CD14-positive monocyte (primary cell): ENCODE data around the gene KAZN. TPM values are rescaled to one million over a fixed set of nuclear protein-coding genes. Genes with fewer than 3 reads are reported as not detected.

ENCODE experiments used
- DNase-seq, 3 donors: peaks; one replicate each; pipeline ENCODE4 v3.0.0-alpha.2; 2011 to 2022
- H2AFZ ChIP-seq: 2 replicates; pipeline ENCODE4 v1.6.0; 2012; ENCODE audit warnings: mild to moderate bottlenecking, low read depth, low read length, inconsistent platforms; ENCODE audit not compliant: insufficient read depth, poor library complexity, severe bottlenecking
- H3K27ac ChIP-seq, 2 donors: 1 replicate in 1 of 2; 2 replicates in 1 of 2; pipeline ENCODE4 v1.5.1; 2012 to 2013; ENCODE audit warnings: low read length in 2 of 2, control low read depth in 1 of 2, inconsistent platforms in 1 of 2, low read depth in 1 of 2, mild to moderate bottlenecking in 1 of 2
- H3K27me3 ChIP-seq, 2 donors: one replicate each; pipeline versions ENCODE4 v1.6.0 to v1.6.1; 2011 to 2013; ENCODE audit warnings: low read length in 2 of 2; ENCODE audit not compliant: control insufficient read depth in 2 of 2, insufficient read depth in 2 of 2
- H3K36me3 ChIP-seq, 2 donors: replicated peaks in 1 of 2; 1 replicate in 1 of 2; 2 replicates in 1 of 2; pipeline versions ENCODE4 v1.5.1 to v1.6.1; 2012 to 2013; ENCODE audit warnings: low read length in 2 of 2, control low read depth in 1 of 2, inconsistent platforms in 1 of 2, mild to moderate bottlenecking in 1 of 2; ENCODE audit not compliant: insufficient read depth in 2 of 2, control insufficient read depth in 1 of 2
- H3K4me1 ChIP-seq, 2 donors: 1 replicate in 1 of 2; 2 replicates in 1 of 2; pipeline versions ENCODE4 v1.5.1 to v1.6.1; 2012 to 2013; ENCODE audit warnings: low read length in 2 of 2, control low read depth in 1 of 2, inconsistent platforms in 1 of 2, mild to moderate bottlenecking in 1 of 2, moderate library complexity in 1 of 2; ENCODE audit not compliant: insufficient read depth in 2 of 2, control insufficient read depth in 1 of 2
- H3K4me2 ChIP-seq: replicated peaks from 2 replicates; pipeline ENCODE3; 2012; ENCODE audit warnings: low read length, moderate library complexity, mild to moderate bottlenecking; ENCODE audit not compliant: poor library complexity, severe bottlenecking; ENCODE audit errors: extremely low read depth
- H3K4me3 ChIP-seq, 3 experiments: fragments of 200-600 bp in 1 of 3; sonication (generic) in 1 of 3; replicated peaks in 1 of 3; 1 replicate in 2 of 3; 2 replicates in 1 of 3; pipeline ENCODE4 v1.5.1; 2011 to 2013; ENCODE audit warnings: low read length in 3 of 3, mild to moderate bottlenecking in 3 of 3, control low read depth in 2 of 3, low read depth in 2 of 3, inconsistent platforms in 1 of 3, moderate library complexity in 1 of 3
- H3K79me2 ChIP-seq: 2 replicates; pipeline ENCODE4 v1.6.0; 2012; ENCODE audit warnings: mild to moderate bottlenecking, control low read depth, inconsistent platforms, low read length, moderate library complexity; ENCODE audit not compliant: insufficient read depth
- H3K9ac ChIP-seq: 2 replicates; pipeline ENCODE4 v1.6.0; 2017; ENCODE audit warnings: low read length, mild to moderate bottlenecking; ENCODE audit not compliant: insufficient read depth, poor library complexity, severe bottlenecking
- H3K9me3 ChIP-seq, 2 donors: replicated peaks in 1 of 2; 1 replicate in 1 of 2; 2 replicates in 1 of 2; pipeline versions ENCODE4 v1.5.1 to v1.6.1; 2012 to 2013; ENCODE audit warnings: low read length in 2 of 2, control low read depth in 1 of 2; ENCODE audit not compliant: control insufficient read depth in 1 of 2, insufficient read depth in 1 of 2
- H4K20me1 ChIP-seq: 2 replicates; pipeline ENCODE4 v1.6.0; 2012; ENCODE audit warnings: mild to moderate bottlenecking, low read length, control low read depth, moderate library complexity; ENCODE audit not compliant: insufficient read depth
- H3K27ac Mint-ChIP-seq, 7 donors: one replicate each; pipeline ENCODE4 v1.8.0; 2020; ENCODE audit warnings: mild to moderate bottlenecking in 7 of 7, mixed read lengths in 7 of 7, moderate library complexity in 6 of 7, inconsistent platforms in 2 of 7
- H3K27me3 Mint-ChIP-seq, 3 donors: one replicate each; pipeline ENCODE4 v1.8.0; 2021 to 2022; ENCODE audit warnings: low read depth in 3 of 3, mild to moderate bottlenecking in 3 of 3, mixed read lengths in 3 of 3, moderate library complexity in 3 of 3, inconsistent platforms in 1 of 3
- H3K36me3 Mint-ChIP-seq, 2 donors: one replicate each; pipeline ENCODE4 v1.8.0; 2020; ENCODE audit warnings: mixed read lengths in 2 of 2, inconsistent platforms in 1 of 2, mild to moderate bottlenecking in 1 of 2
- H3K4me1 Mint-ChIP-seq: one replicate; pipeline ENCODE4 v1.8.0; 2020; ENCODE audit warnings: mild to moderate bottlenecking, mixed read lengths
- H3K4me3 Mint-ChIP-seq, 2 donors: one replicate each; pipeline ENCODE4 v1.8.0; 2020; ENCODE audit warnings: mild to moderate bottlenecking in 2 of 2, mixed read lengths in 2 of 2, moderate library complexity in 1 of 2
- H3K9me3 Mint-ChIP-seq, 7 donors: one replicate each; pipeline ENCODE4 v1.8.0; 2020 to 2022; ENCODE audit warnings: mixed read lengths in 7 of 7, mild to moderate bottlenecking in 6 of 7, moderate library complexity in 6 of 7, inconsistent platforms in 2 of 7
- WGBS: methylation state at CpG from one replicate; pipeline ENCODE4 v1.1.5; 2013; ENCODE audit warnings: missing lambda C conversion rate; ENCODE audit not compliant: insufficient coverage; 5-methylcytosine and 5-hydroxymethylcytosine counted together
- intact Hi-C, 2 donors: fragments of 100-400 bp; cut with micrococcal nuclease; formaldehyde crosslinking; loops; one replicate each; pipeline versions ENCODE4 v1.15.0 to v1.15.1; 2023
- polyA plus RNA-seq, 3 donors: library from polyadenylated mRNA; depleted of rRNA in 1 of 3; unstranded in 2 of 3; stranded (reverse) in 1 of 3; fragments of 300-500 nt in 2 of 3; fragments of >200 nt in 1 of 3; fragmentation: Illumina TruSeq in 2 of 3; gene quantifications; 1 replicate in 2 of 3; 2 replicates in 1 of 3; pipeline ENCODE4 v1.2.3, GENCODE V29; 2012 to 2021
- TF ChIP-seq, protein P1 (sequence below): fragments of 200-600 bp; IDR thresholded peaks from one replicate; pipeline ENCODE4 v1.8.0; 2022; ENCODE audit warnings: antibody characterized with exemption, mild to moderate bottlenecking

KAZN gene
- polyA plus RNA-seq, 3 donors = not detected

DNA sequence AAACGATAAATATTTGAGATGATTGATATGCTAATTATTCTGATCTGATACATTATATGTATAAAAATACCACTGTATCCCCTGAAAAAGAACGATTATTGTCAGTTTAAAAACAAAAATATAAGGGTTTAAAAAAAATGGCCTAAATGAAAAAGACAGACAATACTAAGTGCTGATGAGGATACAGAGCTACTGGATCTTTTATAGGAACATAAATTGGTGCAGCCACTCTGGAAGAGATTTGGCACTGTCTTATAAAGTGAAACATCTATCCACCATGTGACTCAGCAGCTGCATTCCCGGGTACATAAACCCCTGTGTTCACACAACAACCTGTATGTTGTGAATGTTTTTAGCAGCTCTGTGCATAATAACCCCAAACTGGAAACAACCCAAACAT is 44.2 kb downstream of the KAZN start:
- H4K20me1 ChIP-seq = no peaks in the 10 kb centered on the region
- H3K27ac Mint-ChIP-seq = no peak overlapping the region
- no peak overlapping the region for H3K27ac ChIP-seq
- no peaks in the 10 kb centered on the region for H3K9me3 ChIP-seq
- no peaks in the 10 kb centered on the region for H3K36me3 Mint-ChIP-seq
- H3K79me2 ChIP-seq = no peaks in the 10 kb centered on the region
- DNase-seq = no peak
- H3K9me3 Mint-ChIP-seq = peaks cover 4 to 17% (median 6%) of the 10 kb centered on the region in 7 donors
- no peaks in the 10 kb centered on the region for H3K27me3 ChIP-seq
- H3K4me2 ChIP-seq = no peak overlapping the region
- H3K36me3 ChIP-seq = no peaks in the 10 kb centered on the region
- TF ChIP-seq, protein P1, sequence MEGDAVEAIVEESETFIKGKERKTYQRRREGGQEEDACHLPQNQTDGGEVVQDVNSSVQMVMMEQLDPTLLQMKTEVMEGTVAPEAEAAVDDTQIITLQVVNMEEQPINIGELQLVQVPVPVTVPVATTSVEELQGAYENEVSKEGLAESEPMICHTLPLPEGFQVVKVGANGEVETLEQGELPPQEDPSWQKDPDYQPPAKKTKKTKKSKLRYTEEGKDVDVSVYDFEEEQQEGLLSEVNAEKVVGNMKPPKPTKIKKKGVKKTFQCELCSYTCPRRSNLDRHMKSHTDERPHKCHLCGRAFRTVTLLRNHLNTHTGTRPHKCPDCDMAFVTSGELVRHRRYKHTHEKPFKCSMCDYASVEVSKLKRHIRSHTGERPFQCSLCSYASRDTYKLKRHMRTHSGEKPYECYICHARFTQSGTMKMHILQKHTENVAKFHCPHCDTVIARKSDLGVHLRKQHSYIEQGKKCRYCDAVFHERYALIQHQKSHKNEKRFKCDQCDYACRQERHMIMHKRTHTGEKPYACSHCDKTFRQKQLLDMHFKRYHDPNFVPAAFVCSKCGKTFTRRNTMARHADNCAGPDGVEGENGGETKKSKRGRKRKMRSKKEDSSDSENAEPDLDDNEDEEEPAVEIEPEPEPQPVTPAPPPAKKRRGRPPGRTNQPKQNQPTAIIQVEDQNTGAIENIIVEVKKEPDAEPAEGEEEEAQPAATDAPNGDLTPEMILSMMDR = no peak
- peaks cover 2 to 3% (median 3%) of the 10 kb centered on the region in 3 donors for H3K27me3 Mint-ChIP-seq
- H3K4me3 ChIP-seq = no peak overlapping the region
- no peak overlapping the region for H3K9ac ChIP-seq
- H3K4me3 Mint-ChIP-seq = no peak overlapping the region
- H2AFZ ChIP-seq = no peak overlapping the region
- no peaks in the 10 kb centered on the region for H3K4me1 Mint-ChIP-seq
- no peaks in the 10 kb centered on the region for H3K4me1 ChIP-seq
- WGBS = no CpG with 5 or more reads among the region's 3 CpGs
- intact Hi-C loops = no loop called here

DNA sequence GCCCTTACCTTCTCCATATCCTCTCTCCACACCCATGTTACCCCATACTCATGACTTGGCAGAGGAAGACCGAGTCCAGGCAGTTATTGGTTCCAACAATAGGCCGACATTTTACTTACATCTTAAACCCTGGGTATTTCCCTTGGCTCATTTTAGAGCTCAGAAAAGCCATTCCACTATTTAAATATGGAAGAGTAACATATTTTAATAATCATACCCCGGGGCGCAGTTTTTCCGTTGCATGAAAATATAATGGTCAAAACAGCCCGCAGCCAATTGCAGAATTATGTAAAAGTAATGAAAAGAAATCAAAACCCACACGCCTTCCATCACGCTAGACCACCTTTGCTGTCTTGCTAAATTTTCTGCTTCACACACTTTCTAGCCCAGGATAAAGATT is 48.5 kb downstream of the KAZN start:
- H3K79me2 ChIP-seq = no peaks in the 10 kb centered on the region
- DNase-seq = no peak
- TF ChIP-seq, protein P1 = no peak
- H3K4me1 Mint-ChIP-seq = no peaks in the 10 kb centered on the region
- no peaks in the 10 kb centered on the region for H3K9me3 ChIP-seq
- H3K36me3 ChIP-seq = no peaks in the 10 kb centered on the region
- no peaks in the 10 kb centered on the region for H4K20me1 ChIP-seq
- no peaks in the 10 kb centered on the region for H3K4me1 ChIP-seq
- H2AFZ ChIP-seq = no peak overlapping the region
- no peaks in the 10 kb centered on the region for H3K36me3 Mint-ChIP-seq
- H3K4me3 Mint-ChIP-seq = no peak overlapping the region
- intact Hi-C loops = no loop called here
- peaks cover 0 to 2% (median 0%) of the 10 kb centered on the region in 3 donors for H3K27me3 Mint-ChIP-seq
- no peak overlapping the region for H3K4me2 ChIP-seq
- no peak overlapping the region for H3K27ac ChIP-seq
- H3K9ac ChIP-seq = no peak overlapping the region
- H3K4me3 ChIP-seq = no peak overlapping the region
- WGBS = 100% methylated on average over 1 of the region's 8 CpGs
- no peaks in the 10 kb centered on the region for H3K27me3 ChIP-seq
- H3K9me3 Mint-ChIP-seq = peaks cover 4 to 16% (median 6%) of the 10 kb centered on the region in 7 donors
- H3K27ac Mint-ChIP-seq = no peak overlapping the region
